ENCODE results near the gene NEK11. TPM values are rescaled to one million over a fixed set of nuclear protein-coding genes. Genes with fewer than 3 reads are reported as not detected.

The NEK11 gene
- total RNA-seq, 6 experiments from 2014 or later = 0.25 to 1.1 (median 0.88) TPM

DNA sequence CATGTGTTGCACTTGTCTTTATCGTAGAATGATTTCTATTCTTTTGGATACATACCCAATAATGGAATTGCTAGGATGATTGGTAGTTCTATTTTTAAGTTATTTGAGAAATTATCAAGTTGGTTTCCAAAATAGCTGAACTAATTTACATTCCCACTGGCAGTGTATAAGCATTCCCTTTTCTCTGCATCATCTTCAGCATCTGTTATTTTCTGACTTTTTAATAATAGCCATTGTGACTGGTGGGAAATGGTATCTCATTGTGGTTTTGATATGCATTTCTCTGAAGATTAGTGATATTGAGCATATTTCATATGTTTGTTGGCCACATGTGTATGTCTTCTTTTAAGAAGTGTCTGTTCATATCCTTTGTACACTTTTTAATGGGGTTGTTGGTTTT, 273.2 kb downstream of the NEK11 start:
- 85% methylated on average over 1 of the region's 1 CpG for WGBS (ENCODE audit: insufficient coverage, low coverage, low lambda C conversion rate, missing lambda C conversion rate)
- ATAC-seq = no peak
- Histone ChIP-seq H3K9me3 (no peaks in the 10 kb centered on the region), H3K36me3 (no peaks in the 10 kb centered on the region), H3K27ac (no peak overlapping the region), H3K4me3 (no peak overlapping the region), H3K4me1 (no peaks in the 10 kb centered on the region), H3K27me3 (no peaks in the 10 kb centered on the region)
- TF ChIP-seq POLR2A (IDR thresholded peaks at IDR 0.05) = no peak
- TF ChIP-seq, protein P1, sequence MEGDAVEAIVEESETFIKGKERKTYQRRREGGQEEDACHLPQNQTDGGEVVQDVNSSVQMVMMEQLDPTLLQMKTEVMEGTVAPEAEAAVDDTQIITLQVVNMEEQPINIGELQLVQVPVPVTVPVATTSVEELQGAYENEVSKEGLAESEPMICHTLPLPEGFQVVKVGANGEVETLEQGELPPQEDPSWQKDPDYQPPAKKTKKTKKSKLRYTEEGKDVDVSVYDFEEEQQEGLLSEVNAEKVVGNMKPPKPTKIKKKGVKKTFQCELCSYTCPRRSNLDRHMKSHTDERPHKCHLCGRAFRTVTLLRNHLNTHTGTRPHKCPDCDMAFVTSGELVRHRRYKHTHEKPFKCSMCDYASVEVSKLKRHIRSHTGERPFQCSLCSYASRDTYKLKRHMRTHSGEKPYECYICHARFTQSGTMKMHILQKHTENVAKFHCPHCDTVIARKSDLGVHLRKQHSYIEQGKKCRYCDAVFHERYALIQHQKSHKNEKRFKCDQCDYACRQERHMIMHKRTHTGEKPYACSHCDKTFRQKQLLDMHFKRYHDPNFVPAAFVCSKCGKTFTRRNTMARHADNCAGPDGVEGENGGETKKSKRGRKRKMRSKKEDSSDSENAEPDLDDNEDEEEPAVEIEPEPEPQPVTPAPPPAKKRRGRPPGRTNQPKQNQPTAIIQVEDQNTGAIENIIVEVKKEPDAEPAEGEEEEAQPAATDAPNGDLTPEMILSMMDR (IDR thresholded peaks at IDR 0.05) = no peak
- intact Hi-C loops (cut with DNase I) = no loop called here
- DNase-seq = no peak

DNA sequence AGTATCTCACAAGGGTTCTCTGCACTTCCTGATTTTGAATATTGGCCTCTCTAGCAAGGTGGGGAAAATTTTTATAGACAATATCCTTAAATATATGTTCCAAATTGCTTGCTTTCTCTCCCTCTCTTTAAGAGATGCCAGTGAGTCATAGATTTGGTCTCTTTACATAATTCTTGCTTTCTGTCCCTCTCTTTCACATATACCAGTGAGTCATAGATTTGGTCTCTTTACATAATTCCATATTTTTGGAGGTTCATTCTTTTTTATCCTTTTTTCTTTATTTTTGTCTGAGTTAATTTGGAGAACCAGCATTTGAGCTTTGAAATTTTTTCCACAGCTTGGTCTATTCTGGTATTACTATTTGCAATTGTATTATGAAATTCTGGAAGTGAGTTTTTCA, 277.2 kb downstream of the NEK11 start:
- no peaks in the 10 kb centered on the region for H3K27me3 ChIP-seq
- intact Hi-C loops (cut with DNase I) = no loop called here
- TF ChIP-seq, protein P1 (IDR thresholded peaks at IDR 0.05) = no peak
- TF ChIP-seq POLR2A (IDR thresholded peaks at IDR 0.05) = no peak
- ATAC-seq (no peak), DNase-seq (no peak)
- H3K9me3 ChIP-seq = no peaks in the 10 kb centered on the region
- no peaks in the 10 kb centered on the region for H3K36me3 ChIP-seq
- H3K27ac ChIP-seq = no peak overlapping the region
- no peak overlapping the region for H3K4me3 ChIP-seq
- H3K4me1 ChIP-seq = no peaks in the 10 kb centered on the region

DNA sequence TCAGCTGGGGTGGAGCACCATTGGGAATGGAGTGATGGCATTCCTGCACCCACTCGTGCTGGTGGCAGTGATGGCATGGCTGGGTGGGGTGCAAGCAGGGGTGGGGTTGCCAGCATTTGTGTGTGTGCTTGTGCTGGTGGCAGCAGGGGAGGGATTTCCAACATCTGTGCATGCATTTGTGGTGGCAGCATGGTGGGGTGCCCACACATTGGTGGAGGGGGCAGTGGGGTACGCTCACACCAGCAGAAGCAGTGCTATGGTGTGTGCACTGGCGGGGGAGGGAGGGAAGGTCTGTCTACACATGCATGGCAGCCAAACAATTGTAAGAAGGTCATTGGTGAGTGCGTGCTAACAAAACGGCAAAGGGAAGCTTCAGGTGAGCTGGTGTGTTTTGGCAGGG, 278.2 kb downstream of the NEK11 start:
- peak in 1 of 4 donors; percentile 25 for ATAC-seq
- H3K4me3 ChIP-seq = no peak overlapping the region
- intact Hi-C loops (cut with DNase I) = no loop called here
- H3K9me3 ChIP-seq = no peaks in the 10 kb centered on the region
- DNase-seq = no peak
- TF ChIP-seq, protein P1 (IDR thresholded peaks at IDR 0.05) = no peak
- no peak for TF ChIP-seq POLR2A (IDR thresholded peaks at IDR 0.05)
- no peaks in the 10 kb centered on the region for H3K36me3 ChIP-seq
- H3K4me1 ChIP-seq = no peaks in the 10 kb centered on the region
- WGBS (ENCODE audit: insufficient coverage, low coverage, low lambda C conversion rate, missing lambda C conversion rate) = 74% methylated on average over 4 of the region's 5 CpGs
- H3K27me3 ChIP-seq = no peaks in the 10 kb centered on the region
- H3K27ac ChIP-seq = no peak overlapping the region

DNA sequence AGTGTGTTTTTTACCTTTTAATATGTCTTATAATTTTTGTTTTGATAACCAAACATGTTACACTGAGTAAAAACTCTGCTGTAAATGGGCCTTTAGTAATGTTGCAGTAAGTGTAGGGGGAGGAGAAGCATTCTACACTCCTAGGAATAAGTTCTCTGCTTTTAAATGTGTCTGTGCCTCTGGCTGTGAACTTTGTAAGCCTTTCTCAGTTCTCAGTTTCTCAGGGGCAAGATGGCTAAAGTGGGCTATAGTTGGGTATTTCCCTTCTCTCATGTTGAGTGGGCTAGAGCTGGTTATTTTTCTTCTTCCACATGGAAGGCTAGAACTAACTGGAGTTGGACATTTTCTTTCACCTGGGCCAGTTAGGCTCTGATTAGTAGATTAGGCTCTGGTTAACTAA, 279.6 kb downstream of the NEK11 start:
- TF ChIP-seq, protein P1 (IDR thresholded peaks at IDR 0.05) = no peak
- TF ChIP-seq POLR2A (IDR thresholded peaks at IDR 0.05) = no peak
- DNase-seq (no peak), ATAC-seq (no peak)
- Histone ChIP-seq H3K36me3 (no peaks in the 10 kb centered on the region), H3K4me1 (no peaks in the 10 kb centered on the region), H3K27me3 (no peaks in the 10 kb centered on the region), H3K27ac (no peak overlapping the region), H3K4me3 (no peak overlapping the region), H3K9me3 (no peaks in the 10 kb centered on the region)
- intact Hi-C loops (cut with DNase I) = no loop called here

DNA sequence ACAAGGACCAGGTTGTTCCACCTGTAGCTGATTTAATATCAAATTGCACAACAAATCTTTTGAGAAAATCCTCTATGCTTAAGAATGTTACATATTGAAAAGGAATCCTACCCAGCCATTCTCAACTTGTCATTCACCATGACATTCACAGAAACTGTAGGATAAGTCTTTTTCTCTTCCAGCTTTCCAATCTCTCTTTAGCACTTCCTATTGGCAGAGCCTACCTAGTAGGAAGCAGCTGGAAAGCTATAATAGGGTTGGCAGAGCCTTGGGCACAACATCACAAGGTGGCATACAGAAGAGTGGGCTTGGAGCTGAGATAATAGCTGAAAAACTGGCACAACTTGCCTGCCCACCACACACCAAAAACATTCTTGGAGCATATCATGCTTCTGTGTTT, 287.6 kb downstream of the NEK11 start:
- no peaks in the 10 kb centered on the region for H3K36me3 ChIP-seq
- intact Hi-C loops (cut with DNase I) = no loop called here
- no peak for TF ChIP-seq POLR2A (IDR thresholded peaks at IDR 0.05)
- TF ChIP-seq, protein P1 (IDR thresholded peaks at IDR 0.05) = no peak
- DNase-seq (no peak), ATAC-seq (no peak)
- no peak overlapping the region for H3K4me3 ChIP-seq
- no peak overlapping the region for H3K27ac ChIP-seq
- no peaks in the 10 kb centered on the region for H3K9me3 ChIP-seq
- no peaks in the 10 kb centered on the region for H3K27me3 ChIP-seq
- no peaks in the 10 kb centered on the region for H3K4me1 ChIP-seq
